Mesenteric fat pad (tissue), 1 donor: ENCODE data around the gene GGT5. TPM values are rescaled to one million over a fixed set of nuclear protein-coding genes. Genes with fewer than 3 reads are reported as not detected.
"Not testable (repeated sequence)": the region's sequence is repeated elsewhere in the genome, so short reads cannot be mapped to it uniquely, and the experiment has no call there.

Experiments used
- DNase-seq: peaks from one replicate; pipeline ENCODE4 v3.0.0-alpha.2; 2020; ENCODE audit warnings: low spot score
- total RNA-seq: library from RNA; stranded (reverse); fragmentation: NEBNext Ultra II Directional; extraction: Animal tissue kit (Norgen Biotek cat#: 25700); gene quantifications from one replicate; pipeline ENCODE4 v1.2.1, GENCODE V29; 2021
- donor health status: DM: yes; HTN: yes; CAD: no.

The GGT5 gene
- total RNA-seq, 1 donor from 2014 or later: 45.4 TPM

DNA sequence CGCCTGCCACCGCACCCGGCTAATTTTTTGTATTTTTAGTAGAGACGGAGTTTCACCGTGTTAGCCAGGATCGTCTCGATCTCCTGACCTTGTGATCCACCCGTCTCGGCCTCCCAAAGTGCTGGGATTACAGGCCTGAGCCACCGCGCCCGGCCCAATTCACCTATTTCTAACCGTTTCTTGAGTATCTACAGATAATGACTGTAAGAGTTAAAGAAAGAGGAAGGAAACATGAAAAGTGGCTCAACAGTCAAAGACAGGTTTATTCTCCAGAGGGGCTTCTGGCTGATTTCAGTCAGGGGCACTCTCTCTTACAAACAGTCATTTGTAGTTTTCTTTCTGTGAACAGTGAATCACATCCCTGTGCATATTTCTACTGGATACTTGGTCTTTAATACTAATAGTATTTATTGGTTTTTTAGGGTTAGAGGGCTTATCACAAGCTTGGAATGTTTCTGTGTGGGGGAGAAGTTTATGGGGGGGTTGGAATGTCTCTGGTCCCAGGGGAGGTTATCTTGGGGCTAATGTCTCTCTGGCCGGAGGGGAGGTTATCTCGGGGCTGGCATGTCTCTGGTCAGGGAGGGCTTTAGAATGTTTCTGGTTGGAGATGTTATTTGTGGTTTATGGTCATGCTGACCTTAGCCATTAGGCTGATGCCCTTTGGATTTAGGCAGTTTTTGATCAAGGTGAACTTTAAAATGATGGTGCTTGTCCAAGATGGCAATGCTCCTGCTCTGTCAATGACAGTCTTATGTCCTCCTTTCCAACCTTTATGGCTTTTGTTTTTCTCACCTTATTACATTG, 38.2 kb downstream of the GGT5 start:
- not testable (repeated sequence) for DNase-seq

DNA sequence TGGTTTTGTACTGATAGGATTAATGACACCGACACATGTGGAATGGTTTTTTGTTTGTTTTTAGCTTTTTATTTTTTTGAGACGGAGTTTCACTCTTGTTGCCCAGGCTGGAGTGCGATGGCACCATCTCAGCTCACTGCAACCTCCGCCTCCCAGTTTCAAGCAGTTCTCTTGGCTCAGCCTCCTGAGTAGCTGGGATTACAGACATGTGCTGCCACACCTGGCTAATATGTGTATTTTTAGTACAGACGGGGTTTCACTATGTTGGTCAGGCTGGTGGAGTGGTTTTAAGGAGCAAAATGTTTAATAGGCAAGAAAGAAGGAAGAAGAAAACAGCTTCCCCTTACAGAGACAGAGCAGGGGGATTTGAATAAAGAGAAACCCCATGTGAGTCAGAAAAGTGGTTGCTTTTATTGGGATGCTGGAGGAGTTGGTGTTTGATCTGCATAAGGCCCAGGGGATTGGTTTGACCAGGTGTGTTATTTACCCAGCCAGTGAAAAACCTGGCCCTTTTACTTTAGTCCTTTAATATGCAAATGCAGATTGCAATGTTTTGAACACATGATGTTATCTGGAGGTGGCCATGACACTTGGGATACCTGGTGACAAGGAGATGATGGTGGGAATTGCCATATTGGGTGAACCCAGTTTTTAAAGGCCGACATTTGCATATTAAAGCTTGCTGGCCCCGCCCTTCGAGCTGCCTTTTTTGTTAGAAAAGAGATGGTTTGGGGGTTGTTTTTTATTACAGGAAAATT, 39.3 kb downstream of the GGT5 start:
- no peak for DNase-seq

- DNase-seq: not testable (repeated sequence)
Observed at GRCh38 chr22:24203856-24204255, 41.0 kb downstream of the GGT5 start.

DNA sequence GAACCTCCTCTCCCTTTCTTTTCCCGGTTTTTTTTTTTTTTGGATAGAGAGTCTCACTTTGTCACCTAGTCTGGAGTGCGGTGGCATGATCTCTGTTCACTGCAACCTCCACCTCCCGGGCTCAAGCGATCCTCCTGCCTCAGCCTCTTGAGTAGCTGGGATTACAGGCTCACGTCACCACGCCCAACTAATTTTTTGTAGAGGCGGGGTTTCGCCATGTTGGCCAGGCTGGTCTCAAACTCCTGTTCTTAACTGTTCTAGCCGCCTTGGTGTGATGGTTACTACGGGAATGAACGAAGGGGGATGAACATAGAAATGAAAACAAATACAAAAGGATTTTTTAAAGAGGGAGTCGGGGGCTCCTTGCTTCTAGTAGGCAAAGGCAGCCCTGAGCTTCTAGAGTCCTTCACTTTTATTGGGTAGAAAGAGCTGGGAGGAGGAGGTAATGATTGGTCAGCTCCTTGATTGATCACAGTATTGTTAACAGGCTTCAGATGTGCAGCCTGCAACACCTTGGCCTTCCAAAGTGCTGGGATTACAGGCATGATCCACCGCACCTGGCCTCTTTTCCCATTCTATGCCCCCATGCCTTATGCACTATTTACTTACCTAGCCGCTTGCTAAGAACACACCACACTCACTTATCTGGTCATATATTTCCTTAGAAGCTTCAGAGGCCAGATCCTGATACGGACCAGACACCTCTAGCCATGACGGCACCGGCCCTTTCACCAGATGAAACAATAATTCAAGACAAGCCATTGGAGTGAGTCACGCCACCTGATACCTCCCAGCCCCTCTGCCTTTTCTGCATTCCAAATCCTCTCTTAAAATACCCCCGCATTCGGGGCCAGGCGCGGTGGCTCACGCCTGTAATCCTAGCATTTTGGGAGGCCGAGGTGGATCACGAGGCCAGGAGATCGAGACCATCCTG, 42.9 kb downstream of the GGT5 start:
- no peak for DNase-seq

DNA sequence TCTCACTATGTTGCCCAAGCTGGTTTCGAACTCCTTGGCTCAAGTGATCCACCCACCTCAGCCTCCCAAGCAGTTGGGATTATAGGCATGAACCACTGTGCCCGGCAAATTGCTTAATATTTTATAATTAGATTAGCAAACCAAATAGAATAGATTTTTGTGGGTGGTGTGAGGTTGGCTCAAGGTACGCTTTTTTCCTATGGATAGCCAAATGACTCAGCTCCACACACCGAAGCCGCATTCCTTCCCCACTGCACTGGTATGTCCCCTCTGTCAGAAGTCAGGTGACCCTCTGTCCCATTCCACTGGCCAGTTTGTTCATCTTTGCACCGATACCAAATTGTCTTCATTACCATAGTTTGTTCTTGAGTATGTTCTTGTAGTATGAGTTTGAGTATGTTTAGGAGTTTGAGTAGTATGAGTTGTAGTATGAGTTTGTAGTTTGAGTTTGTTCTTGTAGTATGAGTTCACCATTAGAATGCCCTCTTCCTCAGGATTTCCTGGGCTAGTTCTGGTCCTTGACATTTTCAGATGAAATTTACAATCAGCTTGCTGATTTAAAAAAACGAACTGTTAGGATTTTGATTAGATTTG, 44.2 kb downstream of the GGT5 start:
- no peak for DNase-seq

GRCh38 chr22:24198682-24199052, 46.2 kb downstream of the GGT5 start:
- DNase-seq: no peak

DNA sequence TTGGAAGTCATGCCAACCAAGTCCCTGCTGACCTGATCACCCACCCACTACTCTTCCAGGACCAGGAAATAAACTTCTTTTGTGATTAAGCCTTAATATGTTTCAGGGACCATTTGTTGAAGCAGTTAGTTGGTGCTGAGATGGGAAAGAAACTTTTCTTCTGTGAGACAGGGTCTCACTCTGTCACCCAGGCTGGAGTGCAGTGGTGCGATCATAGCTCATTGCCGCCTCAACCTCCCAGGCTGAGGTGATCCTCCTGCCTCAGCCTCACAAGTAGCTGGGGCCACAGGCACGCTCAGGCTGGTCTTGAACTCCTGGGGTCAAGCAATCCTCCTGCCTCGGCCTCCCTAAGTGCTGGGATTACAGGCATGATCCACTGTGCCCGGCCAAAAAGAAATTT, 53.0 kb downstream of the GGT5 start:
- no peak for DNase-seq

DNA sequence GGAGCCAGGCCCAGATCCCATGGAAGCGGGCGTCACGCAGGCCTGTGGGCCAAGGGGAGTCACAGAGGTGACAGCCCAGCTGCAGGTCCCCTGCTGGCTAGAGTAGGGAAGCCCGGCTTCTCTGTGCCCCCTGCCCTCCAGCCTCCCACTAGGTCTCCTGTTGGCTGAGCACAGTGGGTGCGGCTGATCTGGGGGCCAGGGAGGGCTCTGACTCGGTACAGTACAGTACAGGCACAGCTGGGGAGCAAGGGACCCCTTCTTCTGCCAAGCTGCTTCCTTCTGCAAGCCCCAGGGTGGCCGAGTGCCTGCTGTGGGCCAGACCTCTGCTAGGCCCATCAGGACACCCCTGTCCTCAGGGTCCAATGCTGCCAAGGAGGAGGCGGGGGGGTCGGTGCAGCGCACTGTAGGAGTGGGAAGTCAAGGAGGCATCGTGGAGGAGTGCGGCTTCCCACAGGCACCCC, 53.5 kb downstream of the GGT5 start:
- peak; percentile 83 for DNase-seq

GRCh38 chr22:24190596-24191208, 54.2 kb downstream of the GGT5 start:
- peak; percentile 84 for DNase-seq

- no peak for DNase-seq
Observed at GRCh38 chr22:24190159-24190540, 54.7 kb downstream of the GGT5 start.

DNA sequence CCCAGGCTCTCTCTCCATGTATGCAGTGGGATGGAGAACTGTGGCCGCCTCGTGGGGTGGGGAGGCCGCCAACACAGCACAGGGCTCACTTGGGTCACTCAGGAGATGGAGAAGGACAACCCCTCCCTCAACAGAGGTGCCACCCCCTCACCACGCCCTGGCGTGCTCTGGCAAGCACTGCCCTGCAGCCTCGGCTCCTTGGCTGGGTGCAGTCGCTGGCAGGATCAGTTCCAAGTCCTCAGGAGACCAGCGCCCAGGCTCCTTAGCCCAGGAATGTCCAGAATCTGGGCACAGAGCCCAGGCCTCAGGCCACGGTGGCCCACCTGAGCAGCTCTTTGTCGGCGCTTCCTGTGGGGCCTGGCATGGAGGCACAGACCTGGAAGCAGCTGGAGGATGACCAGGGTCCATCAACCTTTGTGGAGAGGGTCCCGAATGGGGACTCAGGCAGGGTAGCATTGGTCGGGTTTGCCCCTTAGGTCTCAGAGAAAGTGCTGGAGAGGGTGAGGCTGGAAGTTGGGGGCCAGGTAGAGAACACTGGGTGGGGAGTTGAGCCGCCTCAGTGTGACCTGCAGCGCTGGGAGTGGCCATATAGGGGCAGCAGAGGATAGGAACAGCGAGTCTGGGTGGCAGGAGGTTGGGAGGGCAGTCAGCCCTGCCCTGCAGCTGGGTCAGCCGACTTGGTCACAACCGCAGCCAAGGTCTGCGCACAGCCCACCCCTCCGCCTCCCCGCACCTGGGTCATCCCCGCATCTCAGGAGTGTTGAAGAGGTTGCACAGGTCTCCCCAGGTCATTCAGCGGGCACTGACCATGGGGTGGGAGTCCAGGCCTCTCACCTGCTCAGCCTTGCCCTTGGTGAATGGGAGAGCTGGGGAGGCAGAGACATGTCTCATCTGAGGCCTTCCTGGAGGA, 55.4 kb downstream of the GGT5 start:
- no peak for DNase-seq

- no peak for DNase-seq
Observed at GRCh38 chr22:24188705-24189248, 56.1 kb downstream of the GGT5 start.

DNA sequence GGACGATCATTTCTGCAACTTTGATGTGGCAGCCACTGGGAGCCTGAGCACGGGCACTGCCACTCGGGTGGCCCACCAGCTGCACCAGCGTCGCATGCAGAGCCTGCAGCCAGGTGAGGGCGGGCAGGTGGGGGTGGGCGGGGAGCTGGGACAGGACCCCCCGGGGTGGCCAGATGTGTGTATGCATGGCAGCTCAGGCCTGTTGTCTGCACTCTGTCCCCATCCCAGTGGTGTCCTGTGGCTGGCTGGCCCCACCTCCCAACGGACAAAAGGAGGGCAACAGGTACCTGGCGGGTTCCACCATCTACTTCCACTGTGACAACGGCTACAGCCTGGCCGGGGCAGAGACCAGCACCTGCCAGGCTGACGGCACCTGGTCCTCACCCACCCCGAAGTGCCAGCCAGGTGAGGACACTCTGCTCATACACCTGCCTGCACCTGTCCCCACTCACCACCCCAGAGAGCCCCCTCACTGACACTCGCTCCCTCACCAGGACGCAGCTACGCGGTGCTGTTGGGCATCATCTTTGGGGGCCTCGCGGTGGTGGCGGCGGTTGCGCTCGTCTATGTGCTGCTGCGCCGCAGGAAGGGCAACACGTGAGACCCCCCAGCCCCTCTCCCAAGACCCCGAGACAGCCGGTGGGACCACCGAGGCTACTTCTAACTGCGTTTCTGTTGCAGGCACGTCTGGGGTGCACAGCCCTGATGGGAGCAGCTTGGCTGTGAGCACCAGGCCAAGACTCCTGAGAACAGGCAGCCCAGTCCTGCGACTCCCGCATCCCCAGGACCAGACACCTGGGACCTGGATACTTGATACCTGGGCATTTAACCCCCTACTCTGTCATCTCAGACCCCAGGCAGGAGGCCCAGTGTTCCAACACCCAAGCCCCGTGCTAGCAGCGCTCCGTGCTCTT, 56.9 kb downstream of the GGT5 start:
- no peak for DNase-seq

GRCh38 chr22:24186892-24187670, 57.8 kb downstream of the GGT5 start:
- DNase-seq: no peak

DNA sequence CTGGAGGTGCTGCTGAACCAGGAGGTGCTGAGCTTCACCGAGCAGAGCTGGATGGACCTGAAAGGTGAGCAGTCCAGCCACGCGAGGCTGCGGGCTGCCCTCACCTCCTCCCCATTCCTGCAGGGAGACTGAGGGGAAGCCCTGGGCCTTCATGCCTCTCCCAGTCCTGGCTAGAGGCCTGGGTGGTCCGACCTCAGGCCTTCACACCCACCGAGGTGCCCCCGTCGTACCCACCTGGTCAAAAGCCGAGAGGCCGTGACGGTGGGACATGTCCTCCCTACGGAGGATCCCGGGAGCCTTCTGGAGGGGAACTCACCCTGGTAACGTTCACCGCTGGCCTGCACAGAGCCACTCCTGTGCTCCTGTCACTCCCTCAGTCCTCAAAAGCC, 58.5 kb downstream of the GGT5 start:
- no peak for DNase-seq

- DNase-seq: no peak
Observed at GRCh38 chr22:24185501-24186351, 59.2 kb downstream of the GGT5 start.
